Measurements from ENCODE around the gene CDK17.
"Not testable (repeated sequence)": the region's sequence is repeated elsewhere in the genome, so short reads cannot be mapped to it uniquely, and the experiment has no call there.

Gene CDK17

DNA sequence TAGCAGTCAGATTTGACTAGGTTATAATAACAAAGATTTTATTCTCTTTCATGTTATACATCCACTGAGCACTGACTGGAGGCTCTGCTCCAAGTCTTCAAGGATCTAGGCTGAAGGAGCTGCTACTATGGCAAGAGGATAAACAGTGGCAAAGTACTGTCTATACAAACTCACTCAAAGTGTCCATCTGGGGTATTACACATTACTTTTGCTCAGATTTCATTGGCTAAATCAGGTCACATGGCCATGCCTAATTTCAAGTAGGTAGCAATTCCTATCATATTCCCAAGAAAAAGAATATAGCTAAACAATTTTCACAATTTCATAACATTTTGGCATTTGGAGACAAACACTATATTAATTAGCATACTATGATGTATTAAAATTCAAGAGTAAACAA, 40.9 kb downstream of the CDK17 start:
- in situ Hi-C loops (cut with MboI; ENCODE audit: low sequenced_read_pairs): no loop called here

- in situ Hi-C loops (cut with MboI; ENCODE audit: low sequenced_read_pairs): no loop called here
Measured at GRCh38 chr12:96356831-96357230, 43.4 kb downstream of the CDK17 start.

DNA sequence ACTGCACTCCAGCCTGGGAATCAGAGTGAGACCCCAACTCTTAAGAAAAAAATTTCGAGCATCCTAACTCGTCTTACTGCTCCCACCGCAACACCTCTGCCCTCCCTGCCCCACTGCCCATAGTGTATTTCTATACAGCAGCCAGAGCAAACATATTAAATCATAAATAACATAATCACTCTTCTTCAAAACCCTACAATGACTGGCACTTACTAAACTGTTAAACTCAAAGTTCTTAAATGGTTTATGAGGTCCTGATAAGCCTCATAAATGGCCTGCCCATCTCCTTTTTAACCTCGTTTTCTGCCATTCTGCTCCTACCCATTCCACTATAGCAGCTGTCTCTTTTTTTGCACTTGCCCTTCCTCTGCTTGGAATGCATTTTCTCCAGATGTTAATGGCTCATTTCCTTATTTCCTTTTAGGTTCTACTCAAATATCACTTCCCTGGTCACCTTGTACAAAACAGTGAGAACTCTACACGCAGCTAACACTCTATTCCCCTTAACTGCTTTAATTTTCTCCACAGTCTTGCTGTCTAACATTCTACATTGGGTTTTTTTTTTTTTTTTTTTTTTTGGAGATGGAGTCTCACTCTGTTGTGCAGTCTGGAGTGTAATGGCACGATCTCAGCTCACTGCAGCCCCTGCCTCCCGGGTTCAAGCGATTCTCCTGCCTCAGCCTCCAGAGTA, 45.2 kb downstream of the CDK17 start:
- in situ Hi-C loops (cut with MboI; ENCODE audit: low sequenced_read_pairs): no loop called here

DNA sequence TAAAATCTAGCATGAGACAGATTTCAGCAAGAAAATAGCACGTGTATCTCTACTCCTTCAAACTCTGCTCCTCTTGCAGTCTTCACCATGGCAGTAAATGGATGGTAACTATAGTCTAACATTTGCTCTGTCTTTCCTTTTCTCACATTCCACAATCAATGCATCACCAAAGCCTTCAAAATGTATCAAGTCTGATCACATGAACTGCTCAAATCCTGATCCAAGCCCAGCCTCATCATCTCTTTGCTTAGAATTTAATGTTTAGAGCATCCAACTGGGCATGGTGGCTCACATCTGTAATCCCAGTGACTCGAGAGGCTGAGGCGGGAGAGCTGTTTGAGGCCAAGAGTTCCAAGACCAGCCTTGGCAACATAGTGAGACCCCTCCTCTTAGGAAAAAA, 45.9 kb downstream of the CDK17 start:
- in situ Hi-C loops (cut with MboI; ENCODE audit: low sequenced_read_pairs): no loop called here

DNA sequence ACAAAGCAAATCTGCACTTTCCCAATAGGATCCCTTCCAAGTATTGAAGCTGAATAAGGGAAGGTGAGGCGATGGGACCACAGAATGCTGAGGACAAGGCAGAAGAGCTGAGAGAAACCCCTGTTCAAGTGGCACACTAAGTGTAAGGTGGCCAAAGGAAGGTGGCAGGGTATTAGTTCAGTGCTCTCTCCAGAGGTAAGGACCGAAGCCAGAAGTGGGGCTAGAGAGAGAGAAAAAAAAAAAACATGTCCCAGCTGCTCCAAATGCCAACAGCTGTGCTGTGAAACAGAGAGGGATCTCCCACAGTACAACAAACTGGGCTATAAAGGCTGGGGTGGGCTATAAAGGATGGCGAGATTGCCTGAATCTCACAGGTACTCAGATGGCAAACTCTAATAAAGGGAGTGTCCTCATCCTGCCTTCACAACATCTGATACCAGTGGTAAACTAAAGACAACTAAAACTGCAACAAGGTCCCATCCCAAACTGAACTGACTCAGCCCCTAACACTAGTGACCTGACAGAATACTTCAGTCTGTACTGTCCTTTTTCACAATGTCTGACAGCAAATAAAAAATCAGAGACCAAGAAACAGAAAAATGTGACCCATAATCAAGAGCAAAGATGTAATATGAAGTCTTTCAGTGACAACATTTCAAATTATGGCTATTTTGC, 47.9 kb downstream of the CDK17 start:
- in situ Hi-C loops (cut with MboI; ENCODE audit: low sequenced_read_pairs): no loop called here

DNA sequence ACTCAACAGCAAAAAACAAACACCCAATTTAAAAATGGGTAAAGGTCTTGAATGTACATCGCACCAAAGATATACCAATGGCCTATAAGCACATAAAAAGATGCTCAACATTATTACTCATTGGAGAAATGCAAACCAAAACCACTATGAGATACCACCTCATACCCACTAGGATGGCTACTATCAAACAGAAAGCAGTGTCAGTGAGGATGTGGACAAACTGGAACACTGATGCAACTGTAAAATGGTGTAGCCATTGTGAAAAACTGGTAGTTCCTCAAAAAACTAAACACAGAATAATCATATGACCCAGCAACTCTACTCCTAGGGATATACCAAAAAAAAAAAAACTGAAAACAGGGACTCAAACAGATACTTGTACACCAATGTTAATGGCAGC, 49.3 kb downstream of the CDK17 start:
- in situ Hi-C loops (cut with MboI; ENCODE audit: low sequenced_read_pairs): no loop called here

DNA sequence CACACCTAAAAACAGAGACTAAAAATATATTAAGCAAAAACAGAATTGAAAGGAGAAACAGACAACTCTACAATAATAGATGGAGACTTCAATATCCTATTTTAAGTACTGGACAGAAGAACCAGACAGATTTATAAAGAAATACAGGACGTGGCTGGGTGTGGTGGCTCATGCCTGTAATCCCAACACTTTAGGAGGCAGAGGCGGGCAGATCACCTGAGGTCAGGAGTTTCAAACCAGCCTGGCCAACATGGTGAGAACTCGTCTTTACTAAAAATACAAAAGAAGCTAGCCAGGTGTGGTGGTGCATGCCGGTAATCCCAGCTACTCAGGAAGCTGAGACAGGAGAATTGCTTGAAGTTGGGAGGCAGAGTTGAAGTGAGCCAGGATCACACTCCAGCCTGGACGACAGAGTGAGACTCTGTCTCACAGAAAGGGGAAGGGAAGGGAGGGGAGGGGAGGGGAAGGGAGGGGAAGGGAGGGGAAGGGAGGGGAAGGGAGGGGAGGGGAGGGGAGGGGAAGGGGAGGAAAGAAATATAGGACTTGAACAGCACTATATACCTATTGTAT, 53.0 kb downstream of the CDK17 start:
- in situ Hi-C loops (cut with MboI; ENCODE audit: low sequenced_read_pairs): no loop called here

DNA sequence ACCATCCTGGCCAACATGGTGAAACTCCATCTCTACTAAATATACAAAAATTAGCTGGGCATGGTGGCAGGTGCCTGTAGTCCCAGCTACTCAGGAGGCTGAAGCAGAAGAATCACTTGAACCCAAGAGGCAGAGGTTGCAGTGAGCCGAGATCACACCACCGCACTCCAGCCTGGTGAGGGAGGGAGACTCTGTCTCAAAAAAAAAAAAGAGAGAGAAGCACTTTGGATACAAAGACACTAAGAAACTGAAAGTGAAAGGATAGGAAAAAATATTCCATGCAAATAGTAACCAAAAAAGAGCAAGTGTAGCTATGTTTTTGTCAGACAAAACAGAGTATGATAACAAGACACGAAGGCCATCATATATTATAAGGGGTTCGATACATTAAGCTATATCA, 53.5 kb downstream of the CDK17 start:
- in situ Hi-C loops (cut with MboI; ENCODE audit: low sequenced_read_pairs): not testable (repeated sequence)

- in situ Hi-C loops (cut with MboI; ENCODE audit: low sequenced_read_pairs): no loop called here
Measured at GRCh38 chr12:96344124-96344695, 56.0 kb downstream of the CDK17 start.

DNA sequence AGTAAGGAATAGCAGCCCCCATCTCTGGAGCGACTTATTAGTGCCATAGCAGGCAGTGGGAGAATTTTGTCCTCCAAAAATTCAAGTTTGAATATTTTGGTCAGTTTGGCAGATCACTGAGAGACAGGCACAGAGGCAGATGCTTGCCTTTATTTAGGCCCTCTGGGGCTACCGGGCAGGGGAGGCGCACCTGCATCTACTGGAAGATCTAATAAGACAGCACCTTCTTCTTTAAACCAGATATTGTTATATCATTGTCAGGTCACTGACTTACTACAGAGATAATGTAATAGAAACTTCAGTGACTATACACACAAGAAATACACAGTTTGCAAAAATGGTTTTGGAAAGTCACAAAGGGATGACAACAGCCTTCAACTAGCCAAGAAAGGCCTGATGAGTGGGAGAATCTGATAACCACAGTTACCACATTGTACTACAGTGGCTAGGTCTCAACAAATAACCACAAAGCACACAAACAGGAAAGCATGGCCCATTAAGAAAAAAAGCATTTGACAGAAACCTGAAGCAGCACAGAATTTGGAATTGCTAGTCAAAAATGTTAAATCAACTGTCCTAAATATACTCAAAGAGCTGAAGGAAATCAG, 56.8 kb downstream of the CDK17 start:
- in situ Hi-C loops (cut with MboI; ENCODE audit: low sequenced_read_pairs): no loop called here

DNA sequence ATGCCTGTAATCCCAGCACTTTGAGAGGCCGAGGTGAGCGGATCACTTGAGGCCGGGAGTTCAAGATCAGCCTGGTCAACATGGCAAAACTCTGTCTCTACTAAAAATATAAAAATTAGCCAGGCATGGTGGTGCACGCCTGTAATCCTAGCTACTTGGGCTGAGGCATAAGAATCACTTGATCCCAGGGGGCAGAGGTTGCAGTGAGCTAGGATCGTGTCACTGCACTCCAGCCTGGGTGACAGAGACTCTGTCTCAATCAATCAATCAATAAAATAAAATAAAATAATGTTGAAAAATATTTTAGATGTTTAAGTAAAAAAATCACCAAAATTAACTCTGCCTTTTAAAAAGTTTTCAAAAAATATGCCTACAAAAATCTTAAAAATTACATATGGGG, 60.6 kb downstream of the CDK17 start:
- in situ Hi-C loops (cut with MboI; ENCODE audit: low sequenced_read_pairs): not testable (repeated sequence)

- in situ Hi-C loops (cut with MboI; ENCODE audit: low sequenced_read_pairs): no loop called here
Measured at GRCh38 chr12:96338852-96339471, 61.3 kb downstream of the CDK17 start.

DNA sequence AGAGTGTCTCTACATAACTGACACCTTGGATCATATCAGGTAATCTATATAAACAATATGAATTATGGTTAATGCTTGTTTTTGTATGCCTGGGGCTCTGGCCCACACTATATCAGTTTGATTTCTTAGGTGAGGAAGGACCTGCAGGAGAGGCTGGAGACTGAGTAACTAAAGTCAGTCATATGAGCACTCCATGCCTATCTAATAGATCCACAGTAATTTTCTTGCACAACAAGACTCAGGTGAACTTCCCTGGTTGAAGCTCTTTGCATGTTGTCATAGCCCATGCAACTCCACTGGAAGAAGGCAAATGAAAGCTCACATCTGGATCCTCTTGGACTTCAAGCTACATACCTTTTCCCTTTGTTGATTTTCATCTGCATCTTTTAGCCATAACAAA, 62.3 kb downstream of the CDK17 start:
- in situ Hi-C loops (cut with MboI; ENCODE audit: low sequenced_read_pairs): no loop called here

GRCh38 chr12:96336489-96336888, 63.8 kb downstream of the CDK17 start:
- in situ Hi-C loops (cut with MboI; ENCODE audit: low sequenced_read_pairs): no loop called here

GRCh38 chr12:96335270-96335669, 65.0 kb downstream of the CDK17 start:
- in situ Hi-C loops (cut with MboI; ENCODE audit: low sequenced_read_pairs): no loop called here

DNA sequence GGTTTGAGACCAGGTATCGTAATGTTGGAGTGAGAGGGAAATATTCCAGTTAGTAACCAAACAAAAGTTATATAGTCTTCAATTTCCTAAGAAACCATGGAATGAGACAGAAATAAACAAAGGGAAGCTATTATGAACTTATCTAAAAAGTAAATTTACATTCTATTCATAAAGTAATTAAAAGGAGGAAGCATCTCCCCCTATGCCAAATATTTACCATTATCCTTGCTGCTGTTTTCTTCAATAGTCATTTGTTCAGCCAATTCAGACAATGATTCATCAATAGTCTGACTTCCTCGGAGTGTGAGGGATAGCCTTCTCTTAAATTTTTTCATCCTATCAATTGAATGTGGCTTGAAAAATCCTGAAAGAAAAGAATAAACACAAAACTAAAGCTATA, 65.7 kb downstream of the CDK17 start:
- in situ Hi-C loops (cut with MboI; ENCODE audit: low sequenced_read_pairs): no loop called here

- in situ Hi-C loops (cut with MboI; ENCODE audit: low sequenced_read_pairs): no loop called here
Measured at GRCh38 chr12:96329545-96329944, 70.7 kb downstream of the CDK17 start.

DNA sequence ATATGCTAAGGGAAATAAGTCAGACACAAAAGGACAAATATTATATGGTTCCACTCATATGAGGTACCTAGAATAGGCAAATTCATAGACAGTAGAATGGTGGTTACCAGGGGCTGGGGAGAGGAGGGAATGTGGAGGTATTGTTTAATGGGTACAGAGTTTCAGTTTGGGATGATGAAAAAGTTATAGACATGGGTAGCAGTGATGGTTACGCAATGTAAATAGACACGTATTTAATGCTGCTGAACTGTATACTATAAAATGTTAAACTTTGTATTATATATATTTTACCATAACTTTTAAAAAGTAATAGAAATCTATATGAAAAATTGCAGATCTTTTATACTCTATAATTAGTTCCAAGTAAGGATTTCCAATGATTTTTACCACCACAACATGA, 71.2 kb downstream of the CDK17 start:
- in situ Hi-C loops (cut with MboI; ENCODE audit: low sequenced_read_pairs): no loop called here

- in situ Hi-C loops (cut with MboI; ENCODE audit: low sequenced_read_pairs): no loop called here
Measured at GRCh38 chr12:96327889-96328288, 72.3 kb downstream of the CDK17 start.

DNA sequence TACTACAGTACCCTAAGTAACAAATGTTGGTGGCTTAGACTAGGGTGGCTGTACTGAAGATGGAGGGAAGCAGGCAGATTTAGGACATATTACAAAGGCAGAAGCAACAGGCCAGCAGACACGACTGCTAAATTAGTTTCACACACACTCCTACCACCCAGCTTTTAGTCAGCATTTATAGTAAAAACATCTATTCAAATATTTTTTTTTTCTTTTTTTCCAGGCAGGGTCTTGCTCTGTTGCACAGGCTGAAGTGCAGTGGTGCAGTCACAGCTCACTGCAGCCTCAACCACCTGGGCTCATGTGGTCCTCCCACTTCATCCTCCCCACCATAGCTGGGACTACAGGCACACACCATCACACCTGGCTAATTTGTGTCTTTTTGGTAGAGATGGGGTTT, 72.9 kb downstream of the CDK17 start:
- in situ Hi-C loops (cut with MboI; ENCODE audit: low sequenced_read_pairs): no loop called here

- in situ Hi-C loops (cut with MboI; ENCODE audit: low sequenced_read_pairs): no loop called here
Measured at GRCh38 chr12:96326628-96327227, 73.5 kb downstream of the CDK17 start.

Data from HL-60/S4 treated with phorbol 12-myristate 13-acetate at 8.2 ng/mL for 4 days and 3 days (cell line).